Stimulated activated naive B cell treated with anti-CD40 and anti-IgM and Interleukin-4, amounts not matched to agents 10 μg/mL and 1 μg/mL and 100 μg/mL, for 72 hours (primary cell): Measurements from ENCODE around the gene ATG2B.

Source experiments
- ATAC-seq, 2 donors: fragments of 150-1000 bp; cut with Tn5 transposase; replicated peaks; 2 replicates each; pipeline ENCODE4 v1.10.0; 2021; ENCODE audit warnings: moderate library complexity in 1 of 2
- DNase-seq: peaks from one replicate; pipeline ENCODE4 v3.0.0; 2021
- H3K27ac Mint-ChIP-seq: one replicate; pipeline ENCODE4 v1.8.0; 2022; ENCODE audit warnings: mild to moderate bottlenecking, mixed read lengths
- H3K27me3 Mint-ChIP-seq, 2 donors: one replicate each; pipeline ENCODE4 v1.8.0; 2022; ENCODE audit warnings: mixed read lengths in 2 of 2
- H3K36me3 Mint-ChIP-seq, 2 donors: one replicate each; pipeline ENCODE4 v1.8.0; 2022; ENCODE audit warnings: mixed read lengths in 2 of 2, mild to moderate bottlenecking in 1 of 2
- H3K4me1 Mint-ChIP-seq, 2 donors: one replicate each; pipeline ENCODE4 v1.8.0; 2022; ENCODE audit warnings: mixed read lengths in 2 of 2, mild to moderate bottlenecking in 1 of 2
- H3K4me3 Mint-ChIP-seq, 2 donors: one replicate each; pipeline ENCODE4 v1.8.0; 2022; ENCODE audit warnings: mild to moderate bottlenecking in 2 of 2, mixed read lengths in 2 of 2, moderate library complexity in 1 of 2
- H3K9me3 Mint-ChIP-seq, 2 donors: one replicate each; pipeline ENCODE4 v1.8.0; 2022; ENCODE audit warnings: mixed read lengths in 2 of 2, mild to moderate bottlenecking in 1 of 2

The ATG2B gene

GRCh38 chr14:96268431-96269358, 94.4 kb downstream of the ATG2B start:
- H3K9me3 Mint-ChIP-seq: peaks cover 2 to 5% of the 10 kb centered on the region in 2 donors
- peaks cover 21 to 31% of the 10 kb centered on the region in 2 donors for H3K27me3 Mint-ChIP-seq
- DNase-seq: no peak
- ATAC-seq: no peak
- peaks cover 0 to 5% of the 10 kb centered on the region in 2 donors for H3K36me3 Mint-ChIP-seq
- no peak overlapping the region for H3K27ac Mint-ChIP-seq
- H3K4me3 Mint-ChIP-seq: no peak overlapping the region
- H3K4me1 Mint-ChIP-seq: no peaks in the 10 kb centered on the region

- no peak overlapping the region for H3K4me3 Mint-ChIP-seq
- no peak overlapping the region for H3K27ac Mint-ChIP-seq
- ATAC-seq (no peak), DNase-seq (no peak)
- peaks cover 2 to 5% of the 10 kb centered on the region in 2 donors for H3K9me3 Mint-ChIP-seq
- peaks cover 21 to 31% of the 10 kb centered on the region in 2 donors for H3K27me3 Mint-ChIP-seq
- no peaks in the 10 kb centered on the region for H3K4me1 Mint-ChIP-seq
- H3K36me3 Mint-ChIP-seq: peaks cover 0 to 5% of the 10 kb centered on the region in 2 donors
Measured at GRCh38 chr14:96267916-96268315, 95.2 kb downstream of the ATG2B start.

- ATAC-seq: no peak
- Mint-ChIP-seq H3K27me3 (peaks cover 21 to 31% of the 10 kb centered on the region in 2 donors), H3K4me1 (no peaks in the 10 kb centered on the region), H3K36me3 (peaks cover 0 to 5% of the 10 kb centered on the region in 2 donors), H3K27ac (no peak overlapping the region), H3K9me3 (peaks cover 2 to 5% of the 10 kb centered on the region in 2 donors), H3K4me3 (no peak overlapping the region)
- DNase-seq: no peak
Measured at GRCh38 chr14:96267336-96267735, 95.8 kb downstream of the ATG2B start.

- Mint-ChIP-seq H3K27ac (no peak overlapping the region), H3K4me3 (no peak overlapping the region), H3K9me3 (no peaks in the 10 kb centered on the region), H3K27me3 (peaks cover 24 to 38% of the 10 kb centered on the region in 2 donors), H3K4me1 (no peaks in the 10 kb centered on the region), H3K36me3 (no peaks in the 10 kb centered on the region)
- DNase-seq (no peak), ATAC-seq (no peak)
Measured at GRCh38 chr14:96265383-96266095, 97.6 kb downstream of the ATG2B start.

GRCh38 chr14:96264853-96265252, 98.3 kb downstream of the ATG2B start:
- Mint-ChIP-seq H3K36me3 (no peaks in the 10 kb centered on the region), H3K27ac (no peak overlapping the region), H3K9me3 (no peaks in the 10 kb centered on the region), H3K4me1 (no peaks in the 10 kb centered on the region), H3K27me3 (peaks cover 29 to 38% of the 10 kb centered on the region in 2 donors), H3K4me3 (no peak overlapping the region)
- ATAC-seq: no peak
- no peak for DNase-seq

- Mint-ChIP-seq H3K27ac (no peak overlapping the region), H3K9me3 (no peaks in the 10 kb centered on the region), H3K36me3 (no peaks in the 10 kb centered on the region), H3K4me1 (no peaks in the 10 kb centered on the region), H3K4me3 (no peak overlapping the region), H3K27me3 (peaks cover 29 to 32% of the 10 kb centered on the region in 2 donors)
- no peak for DNase-seq
- ATAC-seq: no peak
Measured at GRCh38 chr14:96264200-96264553, 99.0 kb downstream of the ATG2B start.

GRCh38 chr14:96263347-96264199, 99.6 kb downstream of the ATG2B start:
- DNase-seq: no peak
- no peak overlapping the region for H3K27ac Mint-ChIP-seq

GRCh38 chr14:96261772-96262655, 101.1 kb downstream of the ATG2B start:
- Mint-ChIP-seq H3K4me1 (no peaks in the 10 kb centered on the region), H3K9me3 (no peaks in the 10 kb centered on the region), H3K36me3 (no peaks in the 10 kb centered on the region), H3K27me3 (peaks cover 32 to 36% of the 10 kb centered on the region in 2 donors), H3K4me3 (no peak overlapping the region), H3K27ac (no peak overlapping the region)
- ATAC-seq: no peak
- no peak for DNase-seq

More at GRCh38 chr14:96263347-96264199, 99.6 kb downstream of the ATG2B start:
- Mint-ChIP-seq H3K9me3 (no peaks in the 10 kb centered on the region), H3K4me3 (no peak overlapping the region), H3K36me3 (no peaks in the 10 kb centered on the region), H3K27me3 (peaks cover 29 to 31% of the 10 kb centered on the region in 2 donors), H3K4me1 (no peaks in the 10 kb centered on the region)
- no peak for ATAC-seq

- ATAC-seq (no peak), DNase-seq (no peak)
- H3K36me3 Mint-ChIP-seq: no peaks in the 10 kb centered on the region
- no peak overlapping the region for H3K4me3 Mint-ChIP-seq
- H3K27me3 Mint-ChIP-seq: peaks cover 26 to 27% of the 10 kb centered on the region in 2 donors
- no peaks in the 10 kb centered on the region for H3K9me3 Mint-ChIP-seq
- H3K27ac Mint-ChIP-seq: no peak overlapping the region
- H3K4me1 Mint-ChIP-seq: no peaks in the 10 kb centered on the region
Measured at GRCh38 chr14:96261053-96261452, 102.1 kb downstream of the ATG2B start.

GRCh38 chr14:96260341-96260821, 102.8 kb downstream of the ATG2B start:
- DNase-seq: no peak
- H3K36me3 Mint-ChIP-seq: no peaks in the 10 kb centered on the region
- ATAC-seq: no peak
- no peaks in the 10 kb centered on the region for H3K4me1 Mint-ChIP-seq
- peaks cover 21 to 23% of the 10 kb centered on the region in 2 donors for H3K27me3 Mint-ChIP-seq
- H3K9me3 Mint-ChIP-seq: no peaks in the 10 kb centered on the region
- no peak overlapping the region for H3K4me3 Mint-ChIP-seq
- H3K27ac Mint-ChIP-seq: no peak overlapping the region

GRCh38 chr14:96257900-96258299, 105.2 kb downstream of the ATG2B start:
- Mint-ChIP-seq H3K4me3 (no peak overlapping the region), H3K4me1 (no peaks in the 10 kb centered on the region), H3K27ac (no peak overlapping the region), H3K36me3 (no peaks in the 10 kb centered on the region), H3K9me3 (no peaks in the 10 kb centered on the region), H3K27me3 (peaks cover 37 to 46% of the 10 kb centered on the region in 2 donors)
- DNase-seq (no peak), ATAC-seq (no peak)

GRCh38 chr14:96257056-96257455, 106.1 kb downstream of the ATG2B start:
- Mint-ChIP-seq H3K4me1 (no peaks in the 10 kb centered on the region), H3K27ac (no peak overlapping the region), H3K9me3 (no peaks in the 10 kb centered on the region), H3K36me3 (no peaks in the 10 kb centered on the region), H3K27me3 (peaks cover 41 to 54% of the 10 kb centered on the region in 2 donors), H3K4me3 (no peak overlapping the region)
- DNase-seq (no peak), ATAC-seq (no peak)

- ATAC-seq (no peak), DNase-seq (no peak)
- H3K27ac Mint-ChIP-seq: no peak overlapping the region
- no peaks in the 10 kb centered on the region for H3K9me3 Mint-ChIP-seq
- H3K4me1 Mint-ChIP-seq: no peaks in the 10 kb centered on the region
- peaks cover 43 to 61% of the 10 kb centered on the region in 2 donors for H3K27me3 Mint-ChIP-seq
- H3K4me3 Mint-ChIP-seq: no peak overlapping the region
- no peaks in the 10 kb centered on the region for H3K36me3 Mint-ChIP-seq
Measured at GRCh38 chr14:96256407-96256806, 106.7 kb downstream of the ATG2B start.
